ENCODE data around the gene UMPS.
"Not testable (repeated sequence)": the region's sequence is repeated elsewhere in the genome, so short reads cannot be mapped to it uniquely, and the experiment has no call there.

UMPS gene

GRCh38 chr3:124774841-124775402 is 44.7 kb downstream of the UMPS start:
- Mint-ChIP-seq H3K4me3 (no peak overlapping the region), H3K4me1 (ENCODE audit: low read depth) (no peaks in the 10 kb centered on the region), H3K9me3 (no peaks in the 10 kb centered on the region), H3K27ac (no peak overlapping the region), H3K27me3 (ENCODE audit: low read depth) (peaks cover 15% of the 10 kb centered on the region), H3K36me3 (ENCODE audit: low read depth) (no peaks in the 10 kb centered on the region)

GRCh38 chr3:124775877-124776276 is 45.6 kb downstream of the UMPS start:
- H3K9me3 Mint-ChIP-seq, result no peaks in the 10 kb centered on the region
- H3K36me3 Mint-ChIP-seq (ENCODE audit: low read depth), result no peaks in the 10 kb centered on the region
- peaks cover 15% of the 10 kb centered on the region for H3K27me3 Mint-ChIP-seq (ENCODE audit: low read depth)
- no peak overlapping the region for H3K4me3 Mint-ChIP-seq
- H3K4me1 Mint-ChIP-seq (ENCODE audit: low read depth), result peaks cover 3% of the 10 kb centered on the region
- H3K27ac Mint-ChIP-seq, result no peak overlapping the region

- H3K36me3 Mint-ChIP-seq (ENCODE audit: low read depth), result no peaks in the 10 kb centered on the region
- no peak overlapping the region for H3K4me3 Mint-ChIP-seq
- H3K9me3 Mint-ChIP-seq, result no peaks in the 10 kb centered on the region
- peaks cover 13% of the 10 kb centered on the region for H3K27me3 Mint-ChIP-seq (ENCODE audit: low read depth)
- peaks cover 5% of the 10 kb centered on the region for H3K4me1 Mint-ChIP-seq (ENCODE audit: low read depth)
- H3K27ac Mint-ChIP-seq, result no peak overlapping the region
These were observed 46.6 kb downstream of the UMPS start for GRCh38 chr3:124776856-124777255.

- H3K27me3 Mint-ChIP-seq (ENCODE audit: low read depth), result peaks cover 5% of the 10 kb centered on the region
- no peak overlapping the region for H3K27ac Mint-ChIP-seq
- no peak overlapping the region for H3K4me3 Mint-ChIP-seq
- H3K36me3 Mint-ChIP-seq (ENCODE audit: low read depth), result no peaks in the 10 kb centered on the region
- H3K9me3 Mint-ChIP-seq, result no peaks in the 10 kb centered on the region
- peaks cover 5% of the 10 kb centered on the region for H3K4me1 Mint-ChIP-seq (ENCODE audit: low read depth)
These were observed 47.7 kb downstream of the UMPS start for GRCh38 chr3:124777762-124778470.

GRCh38 chr3:124779116-124779515 is 48.9 kb downstream of the UMPS start:
- H3K9me3 Mint-ChIP-seq, result no peaks in the 10 kb centered on the region
- peaks cover 5% of the 10 kb centered on the region for H3K4me1 Mint-ChIP-seq (ENCODE audit: low read depth)
- no peak overlapping the region for H3K4me3 Mint-ChIP-seq
- no peak overlapping the region for H3K27ac Mint-ChIP-seq
- H3K36me3 Mint-ChIP-seq (ENCODE audit: low read depth), result no peaks in the 10 kb centered on the region
- peaks cover 5% of the 10 kb centered on the region for H3K27me3 Mint-ChIP-seq (ENCODE audit: low read depth)

- Mint-ChIP-seq H3K4me1 (ENCODE audit: low read depth) (peaks cover 6% of the 10 kb centered on the region), H3K4me3 (no peak overlapping the region), H3K36me3 (ENCODE audit: low read depth) (no peaks in the 10 kb centered on the region), H3K9me3 (no peaks in the 10 kb centered on the region), H3K27ac (no peak overlapping the region), H3K27me3 (ENCODE audit: low read depth) (peaks cover 5% of the 10 kb centered on the region)
These were observed 49.5 kb downstream of the UMPS start for GRCh38 chr3:124779751-124780191.

GRCh38 chr3:124780356-124780755 is 50.1 kb downstream of the UMPS start:
- Mint-ChIP-seq H3K4me3 (no peak overlapping the region), H3K27ac (no peak overlapping the region), H3K36me3 (ENCODE audit: low read depth) (no peaks in the 10 kb centered on the region), H3K27me3 (ENCODE audit: low read depth) (no peaks in the 10 kb centered on the region), H3K4me1 (ENCODE audit: low read depth) (peaks cover 6% of the 10 kb centered on the region), H3K9me3 (no peaks in the 10 kb centered on the region)

GRCh38 chr3:124780761-124781475 is 50.7 kb downstream of the UMPS start:
- H3K4me1 Mint-ChIP-seq (ENCODE audit: low read depth), result peaks cover 6% of the 10 kb centered on the region
- no peak overlapping the region for H3K4me3 Mint-ChIP-seq
- H3K27ac Mint-ChIP-seq, result peak overlapping the region; percentile 29

GRCh38 chr3:124781476-124782376 is 51.5 kb downstream of the UMPS start:
- Mint-ChIP-seq H3K9me3 (no peaks in the 10 kb centered on the region), H3K36me3 (ENCODE audit: low read depth) (no peaks in the 10 kb centered on the region), H3K27ac (no peak overlapping the region), H3K4me3 (no peak overlapping the region), H3K4me1 (ENCODE audit: low read depth) (peaks cover 6% of the 10 kb centered on the region), H3K27me3 (ENCODE audit: low read depth) (no peaks in the 10 kb centered on the region)

More at GRCh38 chr3:124780761-124781475, 50.7 kb downstream of the UMPS start:
- no peaks in the 10 kb centered on the region for H3K27me3 Mint-ChIP-seq (ENCODE audit: low read depth)
- no peaks in the 10 kb centered on the region for H3K9me3 Mint-ChIP-seq
- no peaks in the 10 kb centered on the region for H3K36me3 Mint-ChIP-seq (ENCODE audit: low read depth)

GRCh38 chr3:124782377-124782712 is 52.1 kb downstream of the UMPS start:
- H3K36me3 Mint-ChIP-seq (ENCODE audit: low read depth); H3K27ac Mint-ChIP-seq; H3K27me3 Mint-ChIP-seq (ENCODE audit: low read depth); H3K4me1 Mint-ChIP-seq (ENCODE audit: low read depth); H3K4me3 Mint-ChIP-seq; H3K9me3 Mint-ChIP-seq: not testable (repeated sequence)

GRCh38 chr3:124783696-124784095 is 53.4 kb downstream of the UMPS start:
- Mint-ChIP-seq H3K4me1 (ENCODE audit: low read depth) (peaks cover 6% of the 10 kb centered on the region), H3K36me3 (ENCODE audit: low read depth) (no peaks in the 10 kb centered on the region), H3K9me3 (no peaks in the 10 kb centered on the region), H3K27ac (no peak overlapping the region), H3K27me3 (ENCODE audit: low read depth) (no peaks in the 10 kb centered on the region), H3K4me3 (no peak overlapping the region)

- Mint-ChIP-seq H3K9me3 (no peaks in the 10 kb centered on the region), H3K36me3 (ENCODE audit: low read depth) (no peaks in the 10 kb centered on the region), H3K27ac (no peak overlapping the region), H3K27me3 (ENCODE audit: low read depth) (no peaks in the 10 kb centered on the region), H3K4me1 (ENCODE audit: low read depth) (peaks cover 6% of the 10 kb centered on the region), H3K4me3 (no peak overlapping the region)
These were observed 54.6 kb downstream of the UMPS start for GRCh38 chr3:124784686-124785382.

- Mint-ChIP-seq H3K9me3 (no peaks in the 10 kb centered on the region), H3K4me1 (ENCODE audit: low read depth) (peaks cover 3% of the 10 kb centered on the region), H3K27ac (no peak overlapping the region), H3K27me3 (ENCODE audit: low read depth) (no peaks in the 10 kb centered on the region), H3K4me3 (no peak overlapping the region), H3K36me3 (ENCODE audit: low read depth) (no peaks in the 10 kb centered on the region)
These were observed 55.7 kb downstream of the UMPS start for GRCh38 chr3:124785973-124786372.
